GM19043 (cell line): ENCODE data around the gene SQSTM1.
"Not testable (repeated sequence)": the region's sequence is repeated elsewhere in the genome, so short reads cannot be mapped to it uniquely, and the experiment has no call there.

Experiments used
- ATAC-seq: cut with Tn5 transposase; IDR thresholded peaks from one replicate; pipeline ENCODE4 v1.9.1; 2021; ENCODE audit warnings: low read depth; ENCODE audit not compliant: unreplicated experiment

Gene SQSTM1

DNA sequence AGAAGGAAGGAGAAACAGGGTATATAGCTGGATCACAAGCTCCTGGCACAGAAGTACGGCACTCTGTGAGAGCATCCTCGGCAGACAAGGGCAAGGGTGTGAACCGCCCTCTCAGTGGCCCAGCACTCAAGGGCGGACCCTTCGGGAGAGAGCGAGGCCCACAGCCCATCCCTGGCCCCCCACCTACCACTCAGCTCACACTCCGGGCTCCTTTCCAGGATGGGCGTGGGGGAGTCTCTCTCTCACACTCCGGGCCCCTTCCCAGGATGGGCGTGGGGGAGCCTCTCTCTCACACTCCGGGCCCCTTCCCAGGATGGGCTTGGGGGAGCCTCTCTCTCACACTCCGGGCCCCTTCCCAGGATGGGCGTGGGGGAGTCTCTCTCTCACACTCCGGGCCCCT, 50.8 kb downstream of the SQSTM1 start:
- ATAC-seq, result not testable (repeated sequence)

DNA sequence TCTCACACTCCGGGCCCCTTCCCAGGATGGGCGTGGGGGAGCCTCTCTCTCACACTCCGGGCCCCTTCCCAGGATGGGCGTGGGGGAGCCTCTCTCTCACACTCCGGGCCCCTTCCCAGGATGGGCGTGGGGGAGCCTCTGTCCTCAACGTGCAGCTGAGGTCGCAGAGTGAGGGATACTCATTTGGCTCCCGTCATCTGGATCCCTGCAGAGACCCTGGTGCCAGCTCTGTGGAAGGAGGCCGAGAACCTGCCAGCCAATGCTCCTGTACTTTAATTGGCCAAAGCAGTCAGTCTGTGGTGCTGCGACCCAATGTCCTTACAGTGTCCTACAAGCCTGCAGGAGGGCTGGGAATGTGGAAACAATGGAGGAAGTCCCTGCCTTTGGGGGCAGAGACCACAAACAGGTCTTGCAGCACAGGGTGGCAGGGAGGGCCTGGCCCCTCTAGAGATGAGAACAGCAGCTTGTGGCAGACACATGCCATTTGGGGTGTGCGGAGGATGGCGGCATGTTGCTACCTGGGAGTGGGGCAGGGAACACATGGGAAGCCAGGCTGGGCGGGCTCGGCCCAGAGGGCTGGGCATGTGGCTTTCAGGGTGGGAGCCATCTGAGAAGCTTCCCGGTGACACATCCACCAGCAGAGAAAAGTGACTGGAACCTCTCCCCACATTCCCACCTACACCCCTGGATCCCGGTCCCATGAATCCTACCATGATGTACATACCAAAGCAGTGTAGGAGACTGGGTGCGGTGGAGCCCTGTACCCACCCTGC, 51.5 kb downstream of the SQSTM1 start:
- ATAC-seq, result no peak

DNA sequence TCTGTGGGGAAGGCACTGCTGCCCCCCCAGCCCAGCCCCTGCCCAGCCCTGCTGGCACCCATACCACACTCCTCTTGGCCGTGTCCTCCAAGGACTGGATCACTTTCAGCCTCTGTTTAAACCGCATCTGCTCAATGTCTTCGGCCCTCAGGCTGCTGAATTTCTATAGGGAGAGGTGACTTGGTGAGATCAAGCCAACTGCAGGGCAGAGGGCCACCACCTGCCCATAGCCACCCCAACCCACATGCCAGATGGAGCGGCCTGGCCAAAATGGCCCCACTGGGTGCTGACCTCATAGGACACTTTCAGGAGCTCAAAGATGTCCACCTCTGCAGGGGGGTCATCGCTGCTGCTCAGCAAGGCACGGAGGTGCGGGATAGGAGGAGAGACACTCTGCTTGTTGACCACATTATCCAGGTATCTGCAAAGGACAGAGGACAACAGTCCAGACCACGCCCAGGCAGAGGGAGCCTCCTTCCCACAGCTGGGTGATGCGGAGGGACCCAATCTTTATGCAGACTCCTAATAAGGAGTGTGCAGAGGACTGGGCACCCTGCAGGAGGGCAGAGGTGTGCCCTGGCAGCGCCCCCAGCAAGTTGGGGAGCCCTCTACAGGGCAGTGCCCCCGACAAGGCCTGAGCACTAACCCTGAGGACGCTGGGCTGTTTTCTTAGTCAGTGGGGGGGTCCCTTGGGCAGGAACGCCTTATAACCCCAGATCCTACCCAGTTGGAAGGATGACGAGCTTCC, 52.3 kb downstream of the SQSTM1 start:
- ATAC-seq, result no peak

DNA sequence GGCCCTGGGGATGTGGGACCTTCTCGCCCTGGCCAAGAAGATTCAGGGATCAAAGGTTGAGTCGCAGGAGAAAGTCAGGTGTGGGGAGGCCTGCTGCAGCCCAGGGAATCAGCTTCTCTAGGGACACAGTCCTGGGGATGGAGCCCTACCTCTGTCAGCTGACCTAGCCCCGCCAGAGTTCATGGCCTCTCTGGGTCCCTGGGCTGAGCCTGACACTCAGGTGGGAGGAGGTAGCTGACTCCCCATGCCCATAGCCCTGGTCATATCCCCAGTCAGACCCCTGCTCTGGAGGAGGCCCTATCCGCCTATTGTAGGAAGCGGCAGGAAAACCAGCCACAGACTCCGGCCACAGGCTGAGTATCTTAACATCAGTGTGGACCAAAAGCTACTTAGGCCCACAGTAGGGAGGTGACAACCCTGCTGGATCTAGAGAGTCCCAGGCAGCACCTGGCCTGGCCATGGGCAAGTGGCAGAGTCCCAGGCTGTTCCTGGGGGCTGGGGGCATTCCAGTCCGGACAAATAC, 52.9 kb downstream of the SQSTM1 start:
- ATAC-seq, result no peak

DNA sequence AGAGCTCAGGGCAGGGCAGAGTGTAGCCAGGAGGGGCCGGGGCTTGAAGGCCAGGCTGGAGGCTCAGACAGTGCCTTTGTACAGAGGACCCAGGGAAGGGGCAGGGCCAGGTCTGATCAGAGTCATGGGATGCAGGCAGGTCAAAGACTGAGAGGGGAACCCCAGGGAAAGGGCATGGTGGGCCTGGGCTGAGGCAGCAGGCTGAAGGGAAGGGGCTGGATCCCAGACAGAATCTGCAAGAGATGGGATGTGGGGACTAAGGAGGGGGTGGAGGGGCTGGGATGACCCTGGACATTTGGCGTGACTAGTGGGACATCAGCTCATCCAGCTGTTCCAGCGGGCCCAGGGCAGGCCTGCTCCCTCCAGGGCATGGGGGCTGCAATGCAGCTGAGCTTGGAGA, 53.4 kb downstream of the SQSTM1 start:
- no peak for ATAC-seq

DNA sequence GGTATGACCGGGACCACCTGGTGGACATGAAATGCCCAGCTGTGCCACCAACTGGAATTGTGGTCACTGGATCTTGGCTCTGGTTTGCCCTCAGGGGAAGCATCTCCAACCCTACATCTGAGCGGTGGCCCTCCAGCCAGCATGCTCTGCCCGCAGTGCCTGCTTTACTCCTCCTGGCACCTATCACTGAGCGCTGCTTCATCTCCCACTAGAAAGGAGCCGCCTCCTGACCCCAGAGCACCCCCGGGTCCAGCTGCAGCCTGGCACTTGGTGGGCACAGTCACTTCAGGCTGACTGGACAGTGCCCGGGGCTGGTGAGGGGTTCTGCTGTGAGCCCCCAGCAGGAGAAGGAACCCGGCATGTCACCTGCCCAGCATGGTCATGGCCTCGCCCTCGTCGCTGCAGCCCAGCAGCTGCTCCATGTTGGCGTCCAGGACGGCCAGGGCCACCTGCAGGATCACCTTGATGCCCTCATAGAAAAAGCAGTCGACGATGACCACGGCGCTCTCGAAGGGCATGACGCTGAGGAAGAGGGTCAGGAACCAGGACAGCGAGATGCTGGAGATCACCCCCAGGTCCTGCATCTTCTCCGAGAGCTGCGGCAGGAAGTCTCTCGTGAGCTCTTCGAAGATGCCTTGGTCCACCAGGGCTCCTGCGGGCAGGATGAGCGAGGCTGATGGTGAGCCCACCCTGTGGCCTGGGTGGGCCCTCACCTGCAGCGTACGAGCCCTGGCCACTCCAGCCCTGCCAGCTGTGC, 54.0 kb downstream of the SQSTM1 start:
- no peak for ATAC-seq

DNA sequence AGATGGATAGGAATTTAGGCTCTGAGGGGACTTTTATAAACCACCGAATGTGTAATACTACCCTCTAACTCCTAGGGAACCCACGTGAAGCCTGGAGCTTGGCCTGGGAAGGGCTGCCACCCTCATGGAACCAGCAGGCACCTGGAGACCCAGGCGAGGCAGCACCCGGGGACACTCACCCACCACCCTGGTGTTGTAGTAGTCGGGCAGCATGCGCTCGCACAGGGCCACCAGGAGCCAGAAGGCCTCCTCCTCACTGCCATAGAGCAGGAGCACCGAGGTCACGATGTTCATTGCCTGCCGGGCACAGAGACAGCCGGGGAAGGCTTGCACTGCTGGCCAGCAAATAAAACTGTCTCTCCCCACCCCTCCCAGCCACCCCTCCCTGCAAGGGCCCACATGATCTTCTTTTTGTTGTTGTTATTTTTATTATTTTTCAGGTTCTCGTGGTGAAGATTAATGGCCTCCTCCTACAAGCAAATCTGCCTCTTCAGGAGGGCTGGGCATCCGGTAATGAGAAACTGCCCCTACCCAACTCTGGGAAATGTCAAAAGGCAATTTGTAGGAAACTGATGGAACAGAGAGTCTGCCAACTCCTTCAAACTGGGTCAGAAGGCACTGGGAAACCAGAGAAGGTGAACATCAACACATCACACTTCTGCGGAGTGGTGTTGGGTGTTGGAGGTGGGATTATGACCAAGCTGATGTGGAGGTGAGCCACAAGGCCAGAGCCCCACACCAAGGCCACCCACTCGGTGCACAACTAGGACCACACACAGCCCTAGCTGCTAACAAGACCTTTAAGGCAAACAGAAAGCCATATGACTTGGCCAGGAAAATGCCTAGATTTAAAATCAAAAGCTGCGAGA, 55.3 kb downstream of the SQSTM1 start:
- no peak for ATAC-seq

DNA sequence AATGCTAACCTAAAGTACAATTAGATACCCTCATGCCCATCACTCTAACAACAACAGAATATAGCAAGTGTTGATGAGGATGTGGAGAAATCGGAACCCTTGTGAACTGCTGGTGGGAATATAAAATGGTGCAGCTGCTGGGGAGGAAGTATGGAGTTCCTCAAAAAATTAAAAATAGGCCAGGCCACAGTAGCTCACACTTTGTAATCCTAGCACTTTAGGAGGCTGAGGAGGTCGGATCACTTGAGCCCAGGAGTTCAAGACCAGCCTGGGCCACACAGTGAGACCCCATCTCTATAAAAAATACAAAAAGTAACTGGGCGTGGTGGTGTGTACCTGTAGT, 55.9 kb downstream of the SQSTM1 start:
- ATAC-seq, result no peak

DNA sequence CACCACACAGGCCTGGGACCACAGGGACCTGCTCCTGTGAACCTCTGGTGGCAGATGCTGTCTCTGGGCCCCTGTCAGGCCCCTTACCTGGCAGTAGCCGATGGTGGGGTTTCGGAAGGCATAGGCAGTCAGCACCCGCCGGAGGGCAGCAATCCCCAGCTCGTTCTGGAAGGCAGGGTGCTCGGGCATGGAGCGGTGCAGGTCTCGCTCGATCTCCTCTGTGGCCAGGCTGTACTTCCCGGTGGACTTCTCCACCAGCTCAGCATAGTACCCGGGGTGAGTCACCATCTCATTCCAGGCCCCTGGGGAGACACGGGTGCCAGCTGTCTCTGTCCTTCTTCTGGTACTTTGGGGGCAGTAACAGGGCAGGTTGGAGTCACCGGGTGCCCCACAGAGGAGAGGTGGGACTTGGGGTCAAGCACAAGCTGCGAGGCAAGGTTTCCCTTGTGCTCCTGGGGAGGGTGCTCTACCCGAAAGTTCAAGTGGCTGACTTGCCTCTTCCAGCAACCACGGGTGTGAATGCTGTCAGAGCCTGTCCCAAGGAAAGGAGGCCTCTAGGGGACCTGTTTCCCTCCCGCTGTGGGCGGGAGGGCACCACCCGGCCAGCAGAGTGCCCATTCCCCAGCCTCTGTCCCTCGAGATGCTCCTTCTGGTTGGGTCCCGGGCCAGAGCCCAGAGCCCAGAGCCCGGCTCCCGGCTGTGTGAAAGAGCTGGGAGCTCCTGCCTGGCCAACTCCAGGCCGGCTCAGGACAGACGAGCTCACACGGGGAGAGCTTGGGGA, 57.7 kb downstream of the SQSTM1 start:
- no peak for ATAC-seq

DNA sequence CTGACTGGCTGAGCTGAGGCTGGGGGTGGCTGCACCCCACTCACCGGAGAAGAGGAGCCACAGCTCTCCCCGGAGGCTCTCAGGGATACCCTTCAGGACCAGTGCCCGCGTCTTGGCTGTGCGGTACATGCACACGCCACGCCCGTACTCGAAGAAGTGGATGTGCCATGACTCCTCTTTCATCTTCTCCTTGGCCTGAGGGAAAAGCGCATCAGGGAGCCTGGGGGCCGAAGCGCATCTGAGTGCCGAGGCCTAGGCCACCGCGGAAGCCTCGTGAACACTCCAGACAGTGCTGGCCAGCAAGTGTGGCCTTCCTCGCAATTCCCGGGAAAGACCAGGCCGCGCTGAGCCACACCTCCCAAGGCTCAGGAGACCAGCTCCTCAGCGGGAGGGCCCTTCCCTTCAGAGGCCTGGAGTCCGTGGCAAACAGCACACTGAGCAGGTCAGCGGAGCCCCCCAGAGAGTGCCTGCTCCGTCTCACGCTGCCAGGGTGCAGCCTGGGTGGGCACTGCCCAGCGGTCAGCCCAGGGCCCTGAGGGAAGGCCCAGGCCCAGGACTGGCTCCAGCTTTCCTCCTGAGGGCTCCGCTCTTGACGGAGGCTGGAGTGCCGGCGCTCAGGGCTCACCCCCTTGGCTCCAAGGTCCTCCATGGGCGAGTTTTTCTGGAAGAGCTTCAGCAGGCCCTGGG, 58.4 kb downstream of the SQSTM1 start:
- ATAC-seq, result no peak

DNA sequence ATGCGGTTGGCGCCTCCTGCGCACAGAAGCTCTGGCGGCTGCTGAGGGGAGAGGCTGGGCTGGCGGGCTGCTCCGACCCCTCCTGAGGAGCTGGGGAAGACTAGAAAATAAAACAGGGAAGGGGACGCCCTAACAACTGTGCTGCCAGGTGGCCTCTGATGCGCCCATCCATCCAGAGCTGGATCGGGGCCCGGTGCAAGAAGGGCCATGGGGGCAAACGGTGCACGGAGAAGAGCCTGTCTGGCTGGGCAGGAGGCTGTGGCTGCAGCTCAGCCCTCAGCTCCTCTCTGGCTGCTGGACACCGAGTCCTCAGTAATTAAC, 58.9 kb downstream of the SQSTM1 start:
- ATAC-seq, result no peak

DNA sequence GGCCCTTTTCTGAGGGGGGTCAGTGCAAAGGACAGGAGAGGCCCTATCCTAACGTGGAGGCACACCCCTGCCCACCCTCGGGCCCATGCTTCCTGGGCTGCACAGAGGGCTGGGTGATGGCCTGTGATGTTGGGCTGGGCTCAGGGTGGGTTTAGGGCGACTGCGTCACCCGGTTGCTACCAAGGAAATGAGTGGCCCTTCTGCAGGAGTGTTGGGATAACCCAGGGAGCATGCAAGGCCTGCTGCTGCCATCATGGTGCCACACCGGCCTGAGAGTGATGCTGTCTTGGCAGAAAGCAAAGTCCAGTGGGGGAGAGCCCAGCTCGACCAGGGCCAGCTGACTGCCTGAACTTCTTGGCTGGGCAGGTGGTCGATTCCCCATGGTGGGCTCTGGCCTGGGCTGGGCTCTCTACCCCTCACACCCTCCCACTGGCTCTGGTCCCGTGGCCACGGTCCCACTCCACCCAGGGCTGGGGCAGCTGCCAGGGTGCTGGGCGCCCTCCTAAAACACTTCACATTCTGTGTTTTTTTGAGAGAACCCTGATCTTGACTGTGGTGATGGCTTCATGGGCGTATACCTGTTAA, 59.5 kb downstream of the SQSTM1 start:
- no peak for ATAC-seq

DNA sequence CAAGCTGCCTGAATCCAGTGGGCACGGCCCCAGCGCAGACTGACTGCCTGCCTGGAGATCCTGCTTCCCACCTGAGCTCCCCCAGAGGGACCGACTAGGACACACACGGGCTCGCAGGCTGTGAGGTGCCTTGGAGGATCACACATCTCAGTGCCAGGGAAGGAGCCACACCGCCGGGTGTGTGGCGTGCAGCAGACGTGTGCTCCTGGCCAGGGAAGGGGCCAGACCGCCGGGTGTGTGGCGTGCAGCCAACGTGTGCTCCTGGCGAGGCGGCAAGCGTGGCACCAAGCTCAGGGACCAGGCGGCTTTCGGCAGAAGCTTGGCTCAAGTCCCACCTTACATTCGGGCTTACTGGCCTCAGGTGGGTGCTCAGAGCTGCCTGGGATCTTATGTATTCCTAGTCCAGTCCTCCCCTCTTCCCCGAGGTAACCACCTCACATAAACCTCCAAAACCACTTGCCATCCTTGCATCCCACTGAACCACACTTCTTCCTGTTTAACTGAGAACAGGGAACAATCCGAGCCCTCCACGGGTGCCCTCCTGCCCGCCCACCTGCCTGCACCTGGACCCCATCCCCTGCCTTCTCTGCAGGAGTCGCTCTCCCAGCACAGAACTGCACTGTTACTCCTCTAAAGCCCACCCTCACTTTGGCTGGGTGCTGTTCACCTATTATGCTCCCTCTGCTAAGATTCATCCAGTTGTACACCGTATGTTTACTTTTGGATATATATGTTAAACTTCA, 60.3 kb downstream of the SQSTM1 start:
- no peak for ATAC-seq

DNA sequence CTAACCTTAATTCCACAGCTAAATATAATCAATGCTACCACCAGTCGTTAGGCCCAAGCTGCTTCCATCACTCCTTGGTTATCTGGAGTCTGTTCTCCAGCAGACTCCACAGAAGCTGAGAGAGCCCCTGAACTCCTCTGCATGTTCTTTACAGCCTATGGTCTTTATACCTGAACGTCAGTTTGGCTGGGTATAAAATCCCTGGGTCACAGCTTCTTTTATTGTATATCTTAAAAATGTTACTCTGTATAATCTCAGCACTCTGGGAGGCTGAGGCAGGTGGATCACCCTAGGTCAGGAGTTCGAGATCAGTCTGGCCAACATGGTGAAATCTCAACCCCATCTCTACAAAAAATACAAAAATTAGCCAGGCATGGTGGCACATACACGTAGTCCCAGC, 61.6 kb downstream of the SQSTM1 start:
- no peak for ATAC-seq

DNA sequence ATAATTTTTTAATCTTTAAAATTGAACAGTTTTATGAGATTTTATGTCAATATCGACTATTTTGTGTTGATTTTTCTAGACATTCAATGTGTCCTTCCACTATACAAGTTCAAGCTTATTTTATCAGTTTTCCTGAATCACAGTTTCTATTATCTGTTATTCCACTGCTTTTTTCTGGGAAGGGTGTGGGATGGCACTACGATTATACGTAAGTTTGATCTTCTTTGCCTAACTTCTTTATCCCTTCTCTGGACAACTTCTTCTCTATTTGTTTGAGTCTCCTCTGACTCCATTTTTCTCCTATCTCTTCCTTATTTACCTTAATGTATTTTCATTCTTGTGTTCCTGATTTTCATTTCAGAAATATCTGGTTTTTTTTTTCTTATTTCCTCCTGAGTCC, 62.5 kb downstream of the SQSTM1 start:
- no peak for ATAC-seq

DNA sequence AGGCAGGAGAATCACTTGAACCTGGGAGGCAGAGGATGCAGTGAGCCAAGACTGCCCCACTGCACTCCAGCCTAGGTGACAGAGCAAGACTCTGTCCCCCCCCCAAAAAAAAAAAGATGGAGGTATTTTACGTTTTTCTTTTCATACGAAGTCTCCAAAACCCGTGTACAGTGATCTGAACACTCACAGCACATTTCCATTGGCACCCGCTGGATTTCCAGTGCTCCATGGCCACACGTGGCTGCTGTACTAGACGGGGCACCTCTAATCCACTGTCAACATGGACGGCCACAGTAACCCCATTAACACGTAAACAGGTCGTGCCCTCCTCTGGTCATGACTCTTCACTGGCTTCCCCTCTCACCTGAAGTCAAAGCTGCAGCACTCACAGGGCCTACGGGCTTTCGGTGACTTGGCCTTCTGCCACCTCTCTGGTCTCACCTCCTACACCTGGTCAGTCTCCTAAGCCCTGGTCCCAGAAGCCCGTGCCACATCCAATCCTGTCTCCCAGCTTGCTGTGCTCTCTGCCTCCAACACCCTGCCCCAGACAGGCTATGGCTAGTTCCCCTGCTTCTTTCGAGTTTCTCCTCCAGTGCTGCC, 64.9 kb downstream of the SQSTM1 start:
- ATAC-seq, result no peak

DNA sequence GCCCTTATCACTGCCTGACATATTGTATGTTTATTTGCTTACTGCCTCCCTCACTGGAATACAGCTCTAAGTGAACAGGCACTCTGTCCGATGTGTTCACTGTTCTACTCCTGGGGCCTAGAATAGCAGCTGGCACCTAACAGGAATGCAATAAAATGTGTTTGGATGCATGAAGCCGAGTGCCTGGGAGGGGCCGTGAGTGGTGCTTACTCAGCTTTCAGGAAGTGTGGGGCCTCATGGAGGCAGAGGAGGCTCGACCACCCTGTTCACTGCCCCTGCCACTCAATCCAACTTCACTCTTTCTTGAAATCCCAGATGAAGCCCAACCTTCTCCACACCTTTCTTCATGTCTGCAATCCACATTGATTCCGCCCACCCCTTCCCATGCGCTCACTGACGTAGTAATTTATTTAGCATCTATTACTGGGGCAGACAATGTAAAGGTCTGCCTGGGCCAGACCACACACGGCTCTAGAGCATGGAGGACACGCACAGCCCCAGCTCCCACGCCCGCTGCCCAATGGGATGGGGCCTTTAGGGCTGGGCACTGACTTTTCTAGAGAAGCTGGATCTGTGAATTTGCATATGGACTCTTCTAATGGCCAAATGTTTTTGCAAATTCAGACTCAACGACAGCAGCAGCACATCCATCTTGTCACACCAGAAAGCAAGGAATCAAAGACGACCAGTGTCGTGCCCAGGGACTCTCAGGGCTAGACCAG, 65.6 kb downstream of the SQSTM1 start:
- ATAC-seq, result no peak
